ENCODE data around the gene ZNF569. TPM values are rescaled to one million over a fixed set of nuclear protein-coding genes. Genes with fewer than 3 reads are reported as not detected.

The ZNF569 gene
- total and polyA plus RNA-seq, 10 of the 15 experiments (the other 5 are each of a cell fraction or from before 2014, with no cell fraction given) = 0.82 to 4.3 (median 2.3) TPM

- Histone ChIP-seq H4K20me1 (ENCODE audit: control insufficient read depth, insufficient read depth) (no peaks in the 10 kb centered on the region), H3K4me3 (no peak overlapping the region), H3K4me2 (ENCODE audit: control insufficient read depth, insufficient read depth) (no peak overlapping the region), H3K9me3 (replicated peaks; ENCODE audit: control insufficient read depth, insufficient read depth, low read length) (peaks cover 19% of the 10 kb centered on the region; the same call in 2 of the 3 replicates), H3K27me3 (replicated peaks in 1 of 2; ENCODE audit: control insufficient read depth in 2 of 2, insufficient read depth in 2 of 2, low read length in 1 of 2) (no peaks in the 10 kb centered on the region), H3K36me3 (ENCODE audit: control insufficient read depth in 2 of 2, insufficient read depth in 2 of 2, low read length in 1 of 2) (no peaks in the 10 kb centered on the region), H3K79me2 (ENCODE audit: control insufficient read depth, insufficient read depth, low read length) (no peaks in the 10 kb centered on the region), H3K4me1 (ENCODE audit: control insufficient read depth, insufficient read depth, low read length) (no peaks in the 10 kb centered on the region), H2AFZ (ENCODE audit: control insufficient read depth, low read depth, low read length) (no peak overlapping the region), H3K9ac (ENCODE audit: control insufficient read depth, insufficient read depth, low read length) (no peak overlapping the region), H3K27ac (ENCODE audit: control insufficient read depth, insufficient read depth) (no peak overlapping the region)
- intact Hi-C loops (cut with micrococcal nuclease; ENCODE audit: unreplicated experiment) = no loop called here
- ChIA-PET POLR2A (no interaction called here), CTCF (no interaction called here), RAD21 (ENCODE audit: unreplicated experiment) (no interaction called here), SMC1A (ENCODE audit: uncharacterized antibody, unreplicated experiment) (interaction anchor here (0.6 kb wide), 1 partner anchor 456 kb away, joined by 3 read pairs; no protein-coding TSS in a partner anchor)
- WGBS (ENCODE audit: insufficient coverage, insufficient replicate concordance, low lambda C conversion rate, missing lambda C conversion rate) = 93% methylated on average over 4 of the region's 4 CpGs
- TF ChIP-seq MYB (IDR thresholded peaks at IDR 0.05; ENCODE audit: borderline replicate concordance, low read depth, low read length) (no peak), ASH2L (IDR thresholded peaks at IDR 0.05; ENCODE audit: borderline replicate concordance, low read depth) (no peak), MEF2A (IDR thresholded peaks at IDR 0.05; ENCODE audit: insufficient read depth, low read depth, low read length) (no peak), EZH2 (IDR thresholded peaks at IDR 0.05; ENCODE audit: borderline replicate concordance, control insufficient read depth, low read depth, low read length) (no peak)
- TF ChIP-seq, protein P1, sequence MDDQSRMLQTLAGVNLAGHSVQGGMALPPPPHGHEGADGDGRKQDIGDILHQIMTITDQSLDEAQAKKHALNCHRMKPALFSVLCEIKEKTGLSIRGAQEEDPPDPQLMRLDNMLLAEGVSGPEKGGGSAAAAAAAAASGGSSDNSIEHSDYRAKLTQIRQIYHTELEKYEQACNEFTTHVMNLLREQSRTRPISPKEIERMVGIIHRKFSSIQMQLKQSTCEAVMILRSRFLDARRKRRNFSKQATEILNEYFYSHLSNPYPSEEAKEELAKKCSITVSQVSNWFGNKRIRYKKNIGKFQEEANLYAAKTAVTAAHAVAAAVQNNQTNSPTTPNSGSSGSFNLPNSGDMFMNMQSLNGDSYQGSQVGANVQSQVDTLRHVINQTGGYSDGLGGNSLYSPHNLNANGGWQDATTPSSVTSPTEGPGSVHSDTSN (IDR thresholded peaks at IDR 0.05; ENCODE audit: insufficient replicate concordance, low read depth, low read length) = no peak
- no TSS peak for BruUV-seq (replicated peaks)
- DNase-seq (ENCODE audit: low read depth, low spot score) (no peak), ATAC-seq (no peak), FAIRE-seq (no peak)
- in situ Hi-C loops (cut with MboI) = no loop called here
Observed at GRCh38 chr19:37452500-37453245, 14.6 kb downstream of the ZNF569 start.
